ENCODE data around the gene PGM5.

PGM5 gene

GRCh38 chr9:68546596-68547390 is 190.4 kb downstream of the PGM5 start:
- FAIRE-seq (peak; percentile 98), DNase-seq (ENCODE audit: insufficient read length, low spot score) (no peak)
- TF ChIP-seq PAX5 (IDR thresholded peaks at IDR 0.05; ENCODE audit: insufficient read depth, low read length, severe bottlenecking) = peak; percentile 99
- TF ChIP-seq SPI1 (IDR thresholded peaks at IDR 0.05; ENCODE audit: low read depth, low read length) = peak; percentile 88
- no peak for TF ChIP-seq TAF1 (IDR thresholded peaks at IDR 0.05; ENCODE audit: low read depth, low read length)
- TF ChIP-seq POLR2AphosphoS5 (IDR thresholded peaks at IDR 0.05; ENCODE audit: low read depth, low read length) = no peak
- no peak for TF ChIP-seq POLR2A (IDR thresholded peaks at IDR 0.05; ENCODE audit: low read depth, low read length)
- TF ChIP-seq POU2F2 (IDR thresholded peaks at IDR 0.05; ENCODE audit: low read depth, low read length) = peak; percentile 86

GRCh38 chr9:68547417-68547816 is 191.0 kb downstream of the PGM5 start:
- DNase-seq (ENCODE audit: insufficient read length, low spot score) = no peak
- no peak for TF ChIP-seq POU2F2 (IDR thresholded peaks at IDR 0.05; ENCODE audit: low read depth, low read length)
- no peak for TF ChIP-seq SPI1 (IDR thresholded peaks at IDR 0.05; ENCODE audit: low read depth, low read length)
- no peak for TF ChIP-seq POLR2AphosphoS5 (IDR thresholded peaks at IDR 0.05; ENCODE audit: low read depth, low read length)
- TF ChIP-seq PAX5 (IDR thresholded peaks at IDR 0.05; ENCODE audit: insufficient read depth, low read length, severe bottlenecking) = no peak
- TF ChIP-seq POLR2A (IDR thresholded peaks at IDR 0.05; ENCODE audit: low read depth, low read length) = no peak
- no peak for TF ChIP-seq TAF1 (IDR thresholded peaks at IDR 0.05; ENCODE audit: low read depth, low read length)

GRCh38 chr9:68548241-68548640 is 191.8 kb downstream of the PGM5 start:
- DNase-seq (ENCODE audit: insufficient read length, low spot score) (no peak), FAIRE-seq (no peak)
- TF ChIP-seq SPI1 (IDR thresholded peaks at IDR 0.05; ENCODE audit: low read depth, low read length) = no peak
- no peak for TF ChIP-seq POU2F2 (IDR thresholded peaks at IDR 0.05; ENCODE audit: low read depth, low read length)

More at GRCh38 chr9:68547417-68547816, 191.0 kb downstream of the PGM5 start:
- no peak for FAIRE-seq

GRCh38 chr9:68551191-68551590 is 194.8 kb downstream of the PGM5 start:
- TF ChIP-seq PAX5 (IDR thresholded peaks at IDR 0.05; ENCODE audit: insufficient read depth, low read length, severe bottlenecking) (no peak), POU2F2 (IDR thresholded peaks at IDR 0.05; ENCODE audit: low read depth, low read length) (no peak), POLR2AphosphoS5 (IDR thresholded peaks at IDR 0.05; ENCODE audit: low read depth, low read length) (no peak), POLR2A (IDR thresholded peaks at IDR 0.05; ENCODE audit: low read depth, low read length) (no peak), SPI1 (IDR thresholded peaks at IDR 0.05; ENCODE audit: low read depth, low read length) (no peak), TAF1 (IDR thresholded peaks at IDR 0.05; ENCODE audit: low read depth, low read length) (no peak)
- DNase-seq (ENCODE audit: insufficient read length, low spot score) (no peak), FAIRE-seq (peak; percentile 66)

GRCh38 chr9:68552700-68553476 is 196.5 kb downstream of the PGM5 start:
- FAIRE-seq = peak; percentile 57
- TF ChIP-seq POLR2AphosphoS5 (IDR thresholded peaks at IDR 0.05; ENCODE audit: low read depth, low read length) = no peak
- no peak for TF ChIP-seq POLR2A (IDR thresholded peaks at IDR 0.05; ENCODE audit: low read depth, low read length)
- no peak for TF ChIP-seq SPI1 (IDR thresholded peaks at IDR 0.05; ENCODE audit: low read depth, low read length)
- no peak for TF ChIP-seq TAF1 (IDR thresholded peaks at IDR 0.05; ENCODE audit: low read depth, low read length)
- no peak for TF ChIP-seq PAX5 (IDR thresholded peaks at IDR 0.05; ENCODE audit: insufficient read depth, low read length, severe bottlenecking)
- DNase-seq (ENCODE audit: insufficient read length, low spot score) = no peak

GRCh38 chr9:68555437-68556150 is 199.2 kb downstream of the PGM5 start:
- FAIRE-seq (no peak), DNase-seq (ENCODE audit: insufficient read length, low spot score) (no peak)
- no peak for TF ChIP-seq POLR2A (IDR thresholded peaks at IDR 0.05; ENCODE audit: low read depth, low read length)
- TF ChIP-seq TAF1 (IDR thresholded peaks at IDR 0.05; ENCODE audit: low read depth, low read length) = no peak
- TF ChIP-seq PAX5 (IDR thresholded peaks at IDR 0.05; ENCODE audit: insufficient read depth, low read length, severe bottlenecking) = no peak
- no peak for TF ChIP-seq POLR2AphosphoS5 (IDR thresholded peaks at IDR 0.05; ENCODE audit: low read depth, low read length)
- no peak for TF ChIP-seq POU2F2 (IDR thresholded peaks at IDR 0.05; ENCODE audit: low read depth, low read length)
- TF ChIP-seq SPI1 (IDR thresholded peaks at IDR 0.05; ENCODE audit: low read depth, low read length) = no peak

GRCh38 chr9:68558545-68558944 is 202.1 kb downstream of the PGM5 start:
- no peak for FAIRE-seq
- no peak for TF ChIP-seq POLR2A (IDR thresholded peaks at IDR 0.05; ENCODE audit: low read depth, low read length)
- no peak for TF ChIP-seq PAX5 (IDR thresholded peaks at IDR 0.05; ENCODE audit: insufficient read depth, low read length, severe bottlenecking)
- no peak for TF ChIP-seq TAF1 (IDR thresholded peaks at IDR 0.05; ENCODE audit: low read depth, low read length)
- no peak for TF ChIP-seq POLR2AphosphoS5 (IDR thresholded peaks at IDR 0.05; ENCODE audit: low read depth, low read length)
- no peak for TF ChIP-seq POU2F2 (IDR thresholded peaks at IDR 0.05; ENCODE audit: low read depth, low read length)
- TF ChIP-seq SPI1 (IDR thresholded peaks at IDR 0.05; ENCODE audit: low read depth, low read length) = no peak
- no peak for DNase-seq (ENCODE audit: insufficient read length, low spot score)

- no peak for DNase-seq (ENCODE audit: insufficient read length, low spot score)
- no peak for TF ChIP-seq SPI1 (IDR thresholded peaks at IDR 0.05; ENCODE audit: low read depth, low read length)
- no peak for TF ChIP-seq POLR2A (IDR thresholded peaks at IDR 0.05; ENCODE audit: low read depth, low read length)
- TF ChIP-seq POU2F2 (IDR thresholded peaks at IDR 0.05; ENCODE audit: low read depth, low read length) = no peak
- TF ChIP-seq PAX5 (IDR thresholded peaks at IDR 0.05; ENCODE audit: insufficient read depth, low read length, severe bottlenecking) = no peak
- no peak for TF ChIP-seq POLR2AphosphoS5 (IDR thresholded peaks at IDR 0.05; ENCODE audit: low read depth, low read length)
- no peak for TF ChIP-seq TAF1 (IDR thresholded peaks at IDR 0.05; ENCODE audit: low read depth, low read length)
- FAIRE-seq = peak; percentile 85
These were observed 203.8 kb downstream of the PGM5 start for GRCh38 chr9:68560071-68560844.
